H9 (cell line): ENCODE data around the gene WFDC1. TPM values are rescaled to one million over a fixed set of nuclear protein-coding genes. Genes with fewer than 3 reads are reported as not detected.

Source experiments
- DNase-seq: peaks from one replicate; pipeline ENCODE4 v3.0.0-alpha.2; 2017
- H2AFZ ChIP-seq: one replicate; pipeline ENCODE4 v1.6.1; 2013; ENCODE audit warnings: mild to moderate bottlenecking, low read length, control low read depth, moderate library complexity
- H2AK5ac ChIP-seq: 2 replicates; pipeline ENCODE4 v1.6.1; 2013; ENCODE audit warnings: low read length, control low read depth, mixed read lengths; ENCODE audit not compliant: insufficient read length
- H2BK120ac ChIP-seq: one replicate; pipeline ENCODE4 v1.6.1; 2013; ENCODE audit warnings: low read depth, mild to moderate bottlenecking, low read length, control low read depth, inconsistent platforms; ENCODE audit not compliant: poor library complexity, severe bottlenecking
- H2BK12ac ChIP-seq: 2 replicates; pipeline ENCODE4 v1.6.1; 2013; ENCODE audit warnings: low read length, control low read depth, mixed read lengths, low read depth; ENCODE audit not compliant: insufficient read length
- H2BK15ac ChIP-seq: 2 replicates; pipeline ENCODE4 v1.6.1; 2013; ENCODE audit warnings: low read depth, low read length, control low read depth
- H2BK20ac ChIP-seq: one replicate; pipeline ENCODE4 v1.6.1; 2013; ENCODE audit warnings: low read depth, mild to moderate bottlenecking, low read length, control low read depth, inconsistent platforms; ENCODE audit not compliant: poor library complexity, severe bottlenecking
- H2BK5ac ChIP-seq: 2 replicates; pipeline ENCODE4 v1.6.1; 2013; ENCODE audit warnings: low read length, control low read depth, mixed read lengths; ENCODE audit not compliant: insufficient read length
- H3K14ac ChIP-seq: 2 replicates; pipeline ENCODE4 v1.6.1; 2013; ENCODE audit warnings: low read length, control low read depth; ENCODE audit not compliant: insufficient read depth
- H3K18ac ChIP-seq: 2 replicates; pipeline ENCODE4 v1.6.1; 2013; ENCODE audit warnings: low read depth, mild to moderate bottlenecking, mixed read lengths, low read length, control low read depth; ENCODE audit not compliant: insufficient read length
- H3K23ac ChIP-seq: 2 replicates; pipeline ENCODE4 v1.6.1; 2013; ENCODE audit warnings: low read length, control low read depth, mixed read lengths, low read depth; ENCODE audit not compliant: insufficient read length
- H3K23me2 ChIP-seq: 2 replicates; pipeline ENCODE4 v1.6.1; 2013; ENCODE audit warnings: low read depth, mild to moderate bottlenecking, mixed read lengths, low read length, control low read depth; ENCODE audit not compliant: insufficient read length, poor library complexity, severe bottlenecking
- H3K27ac ChIP-seq: 2 replicates; pipeline ENCODE4 v1.5.1; 2013; ENCODE audit warnings: low read length, control low read depth, mixed read lengths, low read depth; ENCODE audit not compliant: insufficient read length
- H3K27me3 ChIP-seq: 2 replicates; pipeline ENCODE4 v1.6.1; 2013; ENCODE audit warnings: low read length, control low read depth, inconsistent platforms; ENCODE audit not compliant: insufficient read depth
- H3K4ac ChIP-seq: 2 replicates; pipeline ENCODE4 v1.6.1; 2013; ENCODE audit warnings: low read depth, mild to moderate bottlenecking, control low read depth, inconsistent platforms, low read length, moderate library complexity
- H3K4me1 ChIP-seq: 2 replicates; pipeline ENCODE4 v1.6.1; 2013; ENCODE audit warnings: low read length, control low read depth, inconsistent platforms; ENCODE audit not compliant: insufficient read depth
- H3K4me2 ChIP-seq: 2 replicates; pipeline ENCODE4 v1.6.1; 2013; ENCODE audit warnings: low read length, control low read depth, mixed read lengths; ENCODE audit not compliant: insufficient read length, insufficient read depth
- H3K56ac ChIP-seq: 2 replicates; pipeline ENCODE4 v1.6.1; 2013; ENCODE audit warnings: low read depth, mild to moderate bottlenecking, mixed read lengths, low read length, control low read depth; ENCODE audit not compliant: insufficient read length
- H3K79me1 ChIP-seq: 2 replicates; pipeline ENCODE4 v1.6.1; 2013; ENCODE audit warnings: low read depth, mild to moderate bottlenecking, moderate library complexity, low read length, control low read depth, inconsistent platforms; ENCODE audit not compliant: insufficient read depth, poor library complexity, severe bottlenecking
- H3K79me2 ChIP-seq: 2 replicates; pipeline ENCODE4 v1.6.1; 2013; ENCODE audit warnings: low read length, control low read depth, inconsistent platforms; ENCODE audit not compliant: insufficient read depth
- H3K9ac ChIP-seq: 2 replicates; pipeline ENCODE4 v1.6.1; 2013; ENCODE audit warnings: low read length, control low read depth, mixed read lengths; ENCODE audit not compliant: insufficient read length; ENCODE audit errors: extremely low read depth
- H3K9me3 ChIP-seq: one replicate; pipeline ENCODE4 v1.6.1; 2013; ENCODE audit warnings: low read depth, low read length, inconsistent platforms; ENCODE audit not compliant: control insufficient read depth
- H3T11ph ChIP-seq: one replicate; pipeline ENCODE4 v1.6.1; 2013; ENCODE audit warnings: mild to moderate bottlenecking, low read length, control low read depth, inconsistent platforms
- H4K20me1 ChIP-seq: one replicate; pipeline ENCODE4 v1.6.1; 2013; ENCODE audit not compliant: control insufficient read depth, insufficient read length, insufficient read depth
- H4K5ac ChIP-seq: 2 replicates; pipeline ENCODE4 v1.6.1; 2013; ENCODE audit warnings: low read depth, mild to moderate bottlenecking, mixed read lengths, low read length, control low read depth; ENCODE audit not compliant: insufficient read length
- H4K8ac ChIP-seq: replicated peaks from 2 replicates; pipeline ENCODE4 v1.6.1; 2013; ENCODE audit warnings: low read length, control low read depth, mixed read lengths, low read depth; ENCODE audit not compliant: insufficient read length
- H4K91ac ChIP-seq: 2 replicates; pipeline ENCODE4 v1.6.1; 2013; ENCODE audit warnings: low read depth, mild to moderate bottlenecking, moderate library complexity, mixed read lengths, low read length, control low read depth; ENCODE audit not compliant: insufficient read length
- H3K27ac Mint-ChIP-seq, 3 experiments: 2 replicates in 2 of 3; 3 replicates in 1 of 3; pipeline ENCODE4 v1.8.0; 2020 to 2021; ENCODE audit warnings: mixed read lengths in 3 of 3, mild to moderate bottlenecking in 1 of 3, moderate library complexity in 1 of 3
- H3K27me3 Mint-ChIP-seq: 2 replicates; pipeline ENCODE4 v1.8.0; 2021; ENCODE audit warnings: low read depth, mild to moderate bottlenecking, moderate library complexity, mixed read lengths
- H3K36me3 Mint-ChIP-seq, 3 experiments: 2 replicates in 2 of 3; 3 replicates in 1 of 3; pipeline ENCODE4 v1.8.0; 2020 to 2021; ENCODE audit warnings: low read depth in 3 of 3, mixed read lengths in 3 of 3; ENCODE audit not compliant: insufficient read depth in 1 of 3
- H3K4me1 Mint-ChIP-seq, 2 experiments: 2 replicates each; pipeline ENCODE4 v1.8.0; 2020; ENCODE audit warnings: mixed read lengths in 2 of 2
- H3K4me3 Mint-ChIP-seq, 2 experiments: 2 replicates in 1 of 2; 3 replicates in 1 of 2; pipeline ENCODE4 v1.8.0; 2020 to 2021; ENCODE audit warnings: mild to moderate bottlenecking in 2 of 2, mixed read lengths in 2 of 2, moderate library complexity in 1 of 2
- H3K9me3 Mint-ChIP-seq, 2 experiments: 2 replicates in 1 of 2; 3 replicates in 1 of 2; pipeline ENCODE4 v1.8.0; 2020; ENCODE audit warnings: mild to moderate bottlenecking in 2 of 2, mixed read lengths in 2 of 2, moderate library complexity in 1 of 2
- WGBS: extraction: QIAGEN DNeasy Blood & Tissue Kit; methylation state at CpG from one replicate; pipeline ENCODE4 v1.1.7; 2013; ENCODE audit warnings: missing lambda C conversion rate, low lambda C conversion rate, mixed read lengths; ENCODE audit not compliant: insufficient read length; ENCODE audit errors: extremely low coverage; 5-methylcytosine and 5-hydroxymethylcytosine counted together
- total RNA-seq: library from RNA; stranded (reverse); gene quantifications from 2 replicates; pipeline ENCODE4 v1.2.1, GENCODE V29; 2021
- TF ChIP-seq, protein P1 (sequence below): fragments of 200-600 bp; sonication (generic); conservative IDR thresholded peaks from 3 replicates; pipeline ENCODE4 v1.8.0; 2021; ENCODE audit warnings: antibody characterized with exemption, mild to moderate bottlenecking

Gene WFDC1
- total RNA-seq, 1 experiment from 2014 or later = 0.24 TPM

DNA sequence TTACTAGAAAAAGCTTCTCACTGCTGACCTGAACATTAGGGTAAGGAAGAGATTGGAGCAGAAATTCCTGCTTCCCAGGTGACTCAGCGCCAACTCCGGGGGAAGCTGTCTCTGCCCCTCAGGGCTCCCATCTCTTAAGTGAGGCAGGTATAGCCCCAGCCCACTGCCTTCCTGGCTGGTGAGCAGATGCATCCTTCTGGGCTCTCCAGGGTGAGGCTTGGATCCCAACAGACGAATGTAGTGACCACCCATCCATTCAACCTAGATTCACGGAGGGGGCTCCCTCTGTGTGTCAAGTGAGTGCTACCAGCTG, 76.8 kb downstream of the WFDC1 start:
- no peaks in the 10 kb centered on the region; the same call in 1 of the 2 replicates for H3K27me3 ChIP-seq
- H3K79me1 ChIP-seq = no peaks in the 10 kb centered on the region
- H3K9me3 ChIP-seq = no peaks in the 10 kb centered on the region
- Mint-ChIP-seq H3K4me1 (peaks cover 16 to 32% of the 10 kb centered on the region in 2 experiments), H3K27me3 (peaks cover 42% of the 10 kb centered on the region), H3K27ac (no peak overlapping the region), H3K4me3 (no peak overlapping the region), H3K36me3 (no peaks in the 10 kb centered on the region), H3K9me3 (no peaks in the 10 kb centered on the region)
- peaks cover 8% of the 10 kb centered on the region for H3K23me2 ChIP-seq
- no peak overlapping the region for H3K4ac ChIP-seq
- H3K9ac ChIP-seq = no peak overlapping the region
- H4K20me1 ChIP-seq = no peaks in the 10 kb centered on the region
- no peak overlapping the region for H2BK20ac ChIP-seq
- no peak overlapping the region for H3K27ac ChIP-seq
- H2BK5ac ChIP-seq = no peak overlapping the region
- H3K14ac ChIP-seq = no peak overlapping the region; the same call in 1 of the 2 replicates
- H3K18ac ChIP-seq = no peak overlapping the region
- H3K23ac ChIP-seq = no peak overlapping the region
- H4K91ac ChIP-seq = no peak overlapping the region
- no peak overlapping the region for H2BK15ac ChIP-seq
- H3K4me1 ChIP-seq = peaks cover 11% of the 10 kb centered on the region; the same call in 1 of the 2 replicates
- H4K5ac ChIP-seq = no peak overlapping the region
- no peaks in the 10 kb centered on the region for H3K79me2 ChIP-seq
- WGBS = no CpG with 5 or more reads among the region's 4 CpGs
- H3T11ph ChIP-seq = no peak overlapping the region
- H2AFZ ChIP-seq = no peak overlapping the region
- DNase-seq = no peak
- no peak overlapping the region for H4K8ac ChIP-seq
- H2AK5ac ChIP-seq = no peak overlapping the region
- TF ChIP-seq, protein P1, sequence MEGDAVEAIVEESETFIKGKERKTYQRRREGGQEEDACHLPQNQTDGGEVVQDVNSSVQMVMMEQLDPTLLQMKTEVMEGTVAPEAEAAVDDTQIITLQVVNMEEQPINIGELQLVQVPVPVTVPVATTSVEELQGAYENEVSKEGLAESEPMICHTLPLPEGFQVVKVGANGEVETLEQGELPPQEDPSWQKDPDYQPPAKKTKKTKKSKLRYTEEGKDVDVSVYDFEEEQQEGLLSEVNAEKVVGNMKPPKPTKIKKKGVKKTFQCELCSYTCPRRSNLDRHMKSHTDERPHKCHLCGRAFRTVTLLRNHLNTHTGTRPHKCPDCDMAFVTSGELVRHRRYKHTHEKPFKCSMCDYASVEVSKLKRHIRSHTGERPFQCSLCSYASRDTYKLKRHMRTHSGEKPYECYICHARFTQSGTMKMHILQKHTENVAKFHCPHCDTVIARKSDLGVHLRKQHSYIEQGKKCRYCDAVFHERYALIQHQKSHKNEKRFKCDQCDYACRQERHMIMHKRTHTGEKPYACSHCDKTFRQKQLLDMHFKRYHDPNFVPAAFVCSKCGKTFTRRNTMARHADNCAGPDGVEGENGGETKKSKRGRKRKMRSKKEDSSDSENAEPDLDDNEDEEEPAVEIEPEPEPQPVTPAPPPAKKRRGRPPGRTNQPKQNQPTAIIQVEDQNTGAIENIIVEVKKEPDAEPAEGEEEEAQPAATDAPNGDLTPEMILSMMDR = no peak
- H3K4me2 ChIP-seq = no peak overlapping the region
- no peak overlapping the region for H2BK120ac ChIP-seq
- H2BK12ac ChIP-seq = no peak overlapping the region
- no peak overlapping the region for H3K56ac ChIP-seq
